C4-2B (cell line): ENCODE data around the gene TIMM50.

Source experiments
- H3K27ac ChIP-seq: fragments of 450-650 bp; 2 replicates; pipeline ENCODE4 v1.5.1; 2017
- CTCF ChIP-seq: fragments of 450-650 bp; conservative IDR thresholded peaks from 2 replicates; pipeline ENCODE4 v1.5.1; 2017; ENCODE audit warnings: mild to moderate bottlenecking
- ZFX ChIP-seq: fragments of 450-650 bp; IDR thresholded peaks from 2 replicates; pipeline ENCODE4 v1.6.1; 2017

TIMM50 gene

DNA sequence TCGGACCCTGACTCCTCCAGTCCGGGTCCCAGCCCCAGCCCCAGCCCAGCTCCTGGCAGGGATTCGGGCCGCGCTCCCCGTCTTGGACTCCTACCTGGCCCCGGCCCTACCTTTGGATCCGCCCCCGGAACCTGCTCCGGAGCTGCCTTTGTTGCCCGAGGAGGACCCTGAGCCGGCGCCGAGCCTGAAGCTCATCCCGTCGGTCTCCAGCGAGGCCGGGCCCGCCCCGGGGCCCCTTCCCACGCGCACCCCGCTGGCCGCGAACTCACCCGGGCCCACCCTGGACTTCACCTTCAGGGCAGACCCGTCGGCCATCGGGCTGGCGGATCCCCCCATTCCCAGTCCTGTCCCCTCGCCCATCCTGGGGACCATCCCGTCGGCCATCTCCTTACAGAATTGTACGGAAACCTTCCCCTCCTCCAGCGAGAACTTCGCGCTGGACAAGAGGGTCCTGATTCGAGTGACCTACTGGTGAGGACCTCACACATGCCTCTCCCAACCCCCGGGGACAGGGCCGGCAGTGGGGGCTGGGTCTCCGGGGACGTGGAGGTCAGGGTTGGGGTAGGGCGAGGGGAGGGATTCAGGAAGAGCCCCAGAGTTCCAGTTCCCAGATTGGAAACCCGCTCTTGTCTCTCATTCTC is 35.0 kb downstream of the TIMM50 start:
- H3K27ac ChIP-seq = no peak overlapping the region
- no peak for TF ChIP-seq CTCF
- no peak for TF ChIP-seq ZFX

DNA sequence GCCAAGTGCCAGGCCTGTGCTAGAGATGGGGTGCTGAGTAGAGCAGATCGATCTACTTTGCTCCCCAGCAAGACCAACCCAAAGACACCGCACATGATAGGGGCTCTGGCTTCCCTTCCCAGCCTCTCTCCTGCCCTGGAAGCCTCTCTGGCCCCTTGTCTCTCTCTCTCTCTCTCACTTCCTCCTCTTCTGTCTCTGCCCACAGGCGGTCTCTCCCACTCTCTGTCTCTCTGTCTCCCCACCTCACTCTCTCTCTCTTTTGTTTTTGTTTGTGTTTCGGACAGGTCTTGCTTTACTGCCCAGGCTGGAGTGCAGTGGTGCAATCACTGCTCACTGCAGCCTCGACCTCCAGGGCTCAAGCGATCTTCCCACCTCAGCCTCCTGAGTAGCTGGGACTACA is 35.6 kb downstream of the TIMM50 start:
- TF ChIP-seq CTCF (no peak), ZFX (no peak)
- H3K27ac ChIP-seq = no peak overlapping the region

GRCh38 chr19:39517432-39517831 is 36.8 kb downstream of the TIMM50 start:
- H3K27ac ChIP-seq = no peak overlapping the region
- TF ChIP-seq CTCF = no peak
- TF ChIP-seq ZFX = no peak

DNA sequence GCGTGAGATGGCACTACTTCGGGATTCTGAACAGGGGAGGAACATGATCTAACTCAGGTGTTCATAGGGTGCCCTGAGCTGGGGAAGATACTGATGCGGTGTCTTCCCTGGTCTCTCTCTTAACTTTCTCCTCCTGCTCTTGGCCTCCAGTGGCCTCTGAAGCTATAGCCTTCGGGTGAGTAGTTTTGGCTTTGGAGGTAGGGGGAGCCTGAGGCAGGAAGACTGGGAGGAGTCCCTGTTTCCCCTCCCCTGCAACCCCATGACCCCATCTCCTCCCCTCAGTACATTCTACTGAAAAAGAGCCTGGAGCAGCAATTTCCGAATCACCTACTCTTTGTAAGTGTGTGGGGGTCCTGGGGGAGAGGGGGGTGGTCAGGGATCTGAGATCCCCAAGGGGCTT is 37.8 kb downstream of the TIMM50 start:
- TF ChIP-seq CTCF (no peak), ZFX (no peak)
- no peak overlapping the region for H3K27ac ChIP-seq

- TF ChIP-seq ZFX = no peak
- TF ChIP-seq CTCF = no peak
- no peak overlapping the region for H3K27ac ChIP-seq
Observed at GRCh38 chr19:39518975-39519374, 38.3 kb downstream of the TIMM50 start.

DNA sequence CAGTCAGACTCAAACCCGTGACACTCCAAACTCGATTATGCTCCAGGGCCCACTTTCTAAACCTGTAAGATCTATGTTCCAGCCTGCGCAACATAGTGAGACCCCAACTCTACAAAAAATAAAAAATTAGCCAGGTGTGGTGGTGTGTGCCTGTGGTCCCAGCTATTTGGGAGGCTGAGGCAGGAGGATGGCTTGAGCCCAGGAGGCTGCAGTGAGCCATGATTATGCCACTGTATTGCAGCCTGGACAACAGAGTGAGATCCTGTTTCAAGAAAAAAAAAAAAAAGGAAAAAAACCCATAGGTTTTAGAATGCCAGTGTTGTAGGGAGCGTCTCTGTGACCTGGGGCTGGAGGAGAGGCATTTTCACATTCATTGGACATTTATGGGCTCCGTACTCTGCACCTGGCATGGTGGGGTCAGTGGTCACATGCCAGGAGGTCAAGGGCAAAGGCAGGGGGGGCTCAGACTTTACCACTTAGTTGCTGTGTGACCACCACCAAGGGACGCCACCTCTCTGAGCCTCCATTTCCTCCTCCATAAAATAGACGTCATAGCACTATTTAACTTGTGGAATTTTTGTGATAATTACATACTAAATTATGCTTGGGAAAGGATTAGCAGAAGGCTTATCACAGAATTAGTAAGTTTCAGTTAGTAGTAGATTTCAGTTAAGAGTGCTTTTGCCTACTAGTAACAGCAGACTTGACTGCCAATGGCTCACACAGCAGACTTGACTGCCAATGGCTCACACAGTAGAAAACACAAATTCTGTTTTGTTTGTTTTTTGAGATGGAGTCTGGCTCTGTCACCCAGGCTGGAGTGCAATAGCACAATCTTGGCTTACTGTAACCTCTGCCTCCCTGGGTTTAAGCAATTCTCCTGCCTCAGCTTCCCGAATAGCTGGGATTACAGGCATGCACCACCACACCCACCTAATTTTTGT is 40.2 kb downstream of the TIMM50 start:
- no peak for TF ChIP-seq ZFX
- no peak for TF ChIP-seq CTCF
- no peak overlapping the region for H3K27ac ChIP-seq

DNA sequence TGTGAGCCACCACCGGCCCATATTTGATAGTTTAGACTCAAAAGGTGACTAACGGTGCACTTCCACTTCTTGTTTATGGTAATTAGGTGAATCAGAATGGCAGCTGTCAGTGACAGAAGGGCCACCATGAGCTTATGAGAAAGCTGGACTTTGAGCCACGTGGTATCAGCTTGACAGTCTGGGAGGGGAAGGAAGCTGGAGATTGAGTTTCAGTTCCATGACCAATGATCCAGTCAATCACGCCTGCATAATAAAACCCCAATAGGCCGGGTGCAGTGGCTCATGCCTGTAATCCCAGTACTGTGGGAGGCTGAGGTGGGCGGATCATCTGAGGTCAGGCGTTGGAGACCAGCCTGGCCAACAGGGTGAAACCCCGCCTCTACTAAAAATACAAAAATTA is 43.9 kb downstream of the TIMM50 start:
- no peak overlapping the region for H3K27ac ChIP-seq
- no peak for TF ChIP-seq CTCF
- TF ChIP-seq ZFX = no peak
